GM12878 (cell line): ENCODE results near the gene RUBCNL.

ENCODE experiments used
- BMI1 ChIP-seq: fragments of 450-650 bp; IDR thresholded peaks from 2 replicates; pipeline ENCODE4 v1.6.1; 2016; ENCODE audit warnings: mild to moderate bottlenecking, moderate library complexity, borderline replicate concordance
- CHD2 ChIP-seq: IDR thresholded peaks from 2 replicates; pipeline ENCODE4 v1.6.1; 2011; ENCODE audit warnings: low read depth, low read length, improper control_type of control experiment, borderline replicate concordance
- CTCF ChIP-seq, 3 experiments: IDR thresholded peaks in 2 of 3; conservative IDR thresholded peaks in 1 of 3; 2 replicates each; pipeline ENCODE4 v1.5.1; 2011; ENCODE audit warnings: low read depth in 3 of 3, low read length in 3 of 3, mild to moderate bottlenecking in 3 of 3, control low read depth in 2 of 3, moderate library complexity in 2 of 3, inconsistent platforms in 1 of 3, mixed read lengths in 1 of 3; ENCODE audit not compliant: control insufficient read depth in 2 of 3, insufficient read depth in 1 of 3; ENCODE audit errors: extremely low read depth in 1 of 3
- POLR2A ChIP-seq: IDR thresholded peaks from 2 replicates; pipeline ENCODE4 v1.6.1; 2011; ENCODE audit warnings: low read depth, mild to moderate bottlenecking, low read length
- SPI1 ChIP-seq: IDR thresholded peaks from 2 replicates; pipeline ENCODE4 v1.6.1; 2011; ENCODE audit warnings: low read depth, mild to moderate bottlenecking, low read length, moderate library complexity, borderline replicate concordance; ENCODE audit not compliant: insufficient read depth
- TCF7 ChIP-seq: IDR thresholded peaks from 2 replicates; pipeline ENCODE4 v1.6.1; 2014; ENCODE audit warnings: antibody characterized with exemption, borderline replicate concordance
- TF ChIP-seq, protein P1 (sequence below): IDR thresholded peaks from 2 replicates; pipeline ENCODE4 v1.6.1; 2012; ENCODE audit warnings: improper control_type of control experiment, low read depth, low read length; ENCODE audit not compliant: insufficient replicate concordance

DNA sequence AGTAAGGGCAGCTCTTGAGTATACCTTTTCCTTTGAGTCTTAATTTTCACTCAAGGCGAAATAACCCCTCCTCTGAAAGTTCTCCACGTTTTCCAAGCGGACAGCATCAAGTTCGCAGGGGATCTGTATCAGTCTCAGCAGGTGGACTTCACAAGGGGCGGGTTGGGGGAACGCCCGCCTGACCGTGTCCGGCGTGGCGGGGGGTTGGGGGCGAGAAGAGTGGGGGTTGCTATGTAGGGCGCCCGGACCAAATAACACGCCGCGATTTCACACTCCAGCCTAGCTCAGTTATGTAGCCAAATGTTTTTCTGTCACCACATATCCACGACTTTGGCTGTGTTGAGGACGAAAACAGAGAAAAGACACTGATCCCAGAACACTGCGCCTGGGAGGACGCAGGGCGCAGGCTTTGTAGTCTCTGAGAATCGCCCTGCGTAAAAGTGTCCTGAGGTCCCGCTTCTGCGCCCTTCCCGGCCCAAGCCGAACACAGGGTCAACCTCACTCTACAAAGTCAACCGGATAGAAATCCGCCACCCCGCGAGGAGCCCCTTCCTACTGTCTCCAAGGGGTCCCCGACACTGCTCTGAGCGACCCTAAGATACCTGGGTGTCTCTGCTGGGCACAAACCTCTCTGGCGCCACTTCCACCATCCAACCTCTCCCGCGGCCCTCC lies 524 bp downstream of the RUBCNL start:
- TF ChIP-seq SPI1 (no peak), POLR2A (no peak), CTCF (IDR thresholded peaks at IDR 0.05 in 2 of 3, conservative IDR thresholded peaks at IDR 0.05 in 1 of 3; ENCODE audit: control insufficient read depth in 2 of 3, extremely low read depth in 1 of 3, insufficient read depth in 1 of 3, low read depth in 3 of 3, low read length in 3 of 3) (no peak), BMI1 (no peak), CHD2 (no peak), TCF7 (no peak)
- TF ChIP-seq, protein P1, sequence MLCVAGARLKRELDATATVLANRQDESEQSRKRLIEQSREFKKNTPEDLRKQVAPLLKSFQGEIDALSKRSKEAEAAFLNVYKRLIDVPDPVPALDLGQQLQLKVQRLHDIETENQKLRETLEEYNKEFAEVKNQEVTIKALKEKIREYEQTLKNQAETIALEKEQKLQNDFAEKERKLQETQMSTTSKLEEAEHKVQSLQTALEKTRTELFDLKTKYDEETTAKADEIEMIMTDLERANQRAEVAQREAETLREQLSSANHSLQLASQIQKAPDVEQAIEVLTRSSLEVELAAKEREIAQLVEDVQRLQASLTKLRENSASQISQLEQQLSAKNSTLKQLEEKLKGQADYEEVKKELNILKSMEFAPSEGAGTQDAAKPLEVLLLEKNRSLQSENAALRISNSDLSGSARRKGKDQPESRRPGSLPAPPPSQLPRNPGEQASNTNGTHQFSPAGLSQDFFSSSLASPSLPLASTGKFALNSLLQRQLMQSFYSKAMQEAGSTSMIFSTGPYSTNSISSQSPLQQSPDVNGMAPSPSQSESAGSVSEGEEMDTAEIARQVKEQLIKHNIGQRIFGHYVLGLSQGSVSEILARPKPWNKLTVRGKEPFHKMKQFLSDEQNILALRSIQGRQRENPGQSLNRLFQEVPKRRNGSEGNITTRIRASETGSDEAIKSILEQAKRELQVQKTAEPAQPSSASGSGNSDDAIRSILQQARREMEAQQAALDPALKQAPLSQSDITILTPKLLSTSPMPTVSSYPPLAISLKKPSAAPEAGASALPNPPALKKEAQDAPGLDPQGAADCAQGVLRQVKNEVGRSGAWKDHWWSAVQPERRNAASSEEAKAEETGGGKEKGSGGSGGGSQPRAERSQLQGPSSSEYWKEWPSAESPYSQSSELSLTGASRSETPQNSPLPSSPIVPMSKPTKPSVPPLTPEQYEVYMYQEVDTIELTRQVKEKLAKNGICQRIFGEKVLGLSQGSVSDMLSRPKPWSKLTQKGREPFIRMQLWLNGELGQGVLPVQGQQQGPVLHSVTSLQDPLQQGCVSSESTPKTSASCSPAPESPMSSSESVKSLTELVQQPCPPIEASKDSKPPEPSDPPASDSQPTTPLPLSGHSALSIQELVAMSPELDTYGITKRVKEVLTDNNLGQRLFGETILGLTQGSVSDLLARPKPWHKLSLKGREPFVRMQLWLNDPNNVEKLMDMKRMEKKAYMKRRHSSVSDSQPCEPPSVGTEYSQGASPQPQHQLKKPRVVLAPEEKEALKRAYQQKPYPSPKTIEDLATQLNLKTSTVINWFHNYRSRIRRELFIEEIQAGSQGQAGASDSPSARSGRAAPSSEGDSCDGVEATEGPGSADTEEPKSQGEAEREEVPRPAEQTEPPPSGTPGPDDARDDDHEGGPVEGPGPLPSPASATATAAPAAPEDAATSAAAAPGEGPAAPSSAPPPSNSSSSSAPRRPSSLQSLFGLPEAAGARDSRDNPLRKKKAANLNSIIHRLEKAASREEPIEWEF: no peak
